ENCODE results near the gene NUP88. TPM values are rescaled to one million over a fixed set of nuclear protein-coding genes. Genes with fewer than 3 reads are reported as not detected.

NUP88 gene
- total RNA-seq, 1 experiment from 2014 or later: 93.2 TPM

DNA sequence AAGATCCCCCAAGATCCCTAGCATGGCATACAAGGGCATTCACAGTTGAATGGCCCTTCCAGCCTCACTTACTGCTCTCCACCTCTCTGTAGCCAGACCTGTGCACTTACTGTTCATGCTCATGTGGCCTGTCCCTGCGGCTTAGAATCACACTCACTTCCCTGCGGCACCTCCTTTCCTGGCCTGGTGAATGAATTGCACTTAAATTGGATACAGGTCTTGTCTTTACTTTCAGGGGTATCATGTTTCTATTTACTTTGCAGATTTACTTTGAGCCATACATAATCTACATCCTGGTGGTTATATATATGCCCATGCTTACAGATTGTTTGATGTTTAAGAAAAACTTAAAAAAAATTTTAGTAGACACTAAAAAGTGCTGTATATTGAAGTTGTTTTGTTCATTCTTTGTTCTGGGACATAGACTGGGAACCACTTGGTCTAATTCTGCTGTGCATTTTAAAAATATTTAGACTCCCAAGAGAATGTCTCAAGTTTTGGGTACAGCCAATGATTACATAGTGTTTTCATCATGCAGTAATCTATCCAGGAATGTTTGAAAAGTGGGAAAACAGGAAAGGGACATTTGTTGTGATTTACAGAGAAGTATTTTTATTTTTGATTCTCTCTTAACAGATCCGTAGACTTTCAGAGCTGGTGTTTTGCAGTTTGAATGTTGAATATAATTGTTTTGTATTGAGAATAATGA lies 63.9 kb downstream of the NUP88 start (continued):
- TF ChIP-seq EGR1 (IDR thresholded peaks at IDR 0.05; ENCODE audit: low read depth): no peak
- no peak for TF ChIP-seq FOSL1 (IDR thresholded peaks at IDR 0.05; ENCODE audit: low read depth)
- TF ChIP-seq POLR2A (IDR thresholded peaks at IDR 0.05; ENCODE audit: borderline replicate concordance, extremely low read depth, insufficient read depth, insufficient read length): no peak

DNA sequence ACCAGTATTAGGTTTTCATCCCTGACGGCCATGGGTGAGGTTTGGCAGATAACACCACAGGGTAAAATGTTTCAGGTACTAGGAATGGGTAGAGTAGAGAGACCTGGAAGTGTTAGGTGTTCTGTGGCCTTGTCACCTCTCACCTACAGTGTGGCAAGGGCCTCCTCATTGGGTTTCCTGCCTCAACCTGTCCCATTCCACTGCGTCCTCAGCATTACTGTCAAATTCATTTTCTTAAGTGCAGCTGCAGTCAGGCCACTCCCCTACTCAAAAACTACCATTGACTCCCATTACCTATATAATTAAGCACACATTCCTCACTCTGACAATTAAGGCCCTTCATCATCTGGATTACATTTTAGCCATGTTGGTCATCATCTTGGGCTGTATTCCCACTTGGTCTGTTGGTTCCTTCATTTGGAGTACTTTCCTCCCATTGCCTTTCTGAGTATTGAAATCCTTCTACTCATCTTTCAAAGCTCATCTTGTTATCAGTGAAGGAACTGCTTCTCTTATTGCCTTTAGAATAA lies 64.5 kb downstream of the NUP88 start:
- no peak overlapping the region for H3K9ac ChIP-seq (ENCODE audit: low read length)
- POLR2A ChIA-PET: no interaction called here
- intact Hi-C loops (cut with micrococcal nuclease): no loop called here
- RAD21 ChIA-PET (ENCODE audit: low non-redundant PET in 1 of 2, low total read pairs in 2 of 2, uncharacterized antibody in 2 of 2, unreplicated experiment in 2 of 2): no interaction called here
- H3K36me3 ChIP-seq (ENCODE audit: control insufficient read depth in 1 of 2, insufficient read depth in 2 of 2, low read length in 2 of 2): peaks cover 14 to 36% of the 10 kb centered on the region in 2 experiments
- H4K20me1 ChIP-seq (ENCODE audit: insufficient read depth): no peaks in the 10 kb centered on the region
- no peaks in the 10 kb centered on the region for H3K79me2 ChIP-seq (ENCODE audit: insufficient read depth, low read length)
- no peaks in the 10 kb centered on the region for H3K4me1 ChIP-seq (ENCODE audit: control insufficient read depth in 1 of 2, insufficient read depth in 2 of 2, low read length in 2 of 2)
- no peaks in the 10 kb centered on the region for H3K9me3 ChIP-seq (ENCODE audit: control insufficient read depth in 1 of 2, insufficient read depth in 1 of 2, low read depth in 1 of 2, low read length in 2 of 2)
- H3K4me3 ChIP-seq (replicated peaks in 1 of 2; ENCODE audit: low read depth in 1 of 2, low read length in 2 of 2): no peak overlapping the region
- H3K9me2 ChIP-seq (ENCODE audit: insufficient read depth): no peaks in the 10 kb centered on the region
- CTCF ChIA-PET: no interaction called here
- no peak for ATAC-seq
- no peak overlapping the region for H3K27ac ChIP-seq (ENCODE audit: low read depth, low read length)
- DNase-seq (ENCODE audit: low read depth, low spot score): no peak
- TF ChIP-seq EZH2phosphoT487 (IDR thresholded peaks at IDR 0.05; ENCODE audit: borderline replicate concordance) (no peak), SIN3A (IDR thresholded peaks at IDR 0.05; ENCODE audit: low read depth) (no peak), FOSL1 (IDR thresholded peaks at IDR 0.05; ENCODE audit: low read depth) (no peak), RAD21 (IDR thresholded peaks at IDR 0.05; ENCODE audit: low read depth) (no peak), ELF1 (IDR thresholded peaks at IDR 0.05; ENCODE audit: borderline replicate concordance, low read depth) (no peak), YY1 (IDR thresholded peaks at IDR 0.05; ENCODE audit: extremely low read depth, insufficient replicate concordance, low read depth, low read length) (no peak), POLR2A (IDR thresholded peaks at IDR 0.05; ENCODE audit: borderline replicate concordance, extremely low read depth, insufficient read depth, insufficient read length) (no peak), ZFX (IDR thresholded peaks at IDR 0.05) (no peak), CEBPB (IDR thresholded peaks at IDR 0.05; ENCODE audit: low read depth) (no peak), POLR2AphosphoS5 (IDR thresholded peaks at IDR 0.05; ENCODE audit: low read depth, low read length) (no peak), JUND (IDR thresholded peaks at IDR 0.05) (no peak)
- TF ChIP-seq, protein P1, sequence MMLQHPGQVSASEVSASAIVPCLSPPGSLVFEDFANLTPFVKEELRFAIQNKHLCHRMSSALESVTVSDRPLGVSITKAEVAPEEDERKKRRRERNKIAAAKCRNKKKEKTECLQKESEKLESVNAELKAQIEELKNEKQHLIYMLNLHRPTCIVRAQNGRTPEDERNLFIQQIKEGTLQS (IDR thresholded peaks at IDR 0.05): no peak
- TF ChIP-seq, protein P2, sequence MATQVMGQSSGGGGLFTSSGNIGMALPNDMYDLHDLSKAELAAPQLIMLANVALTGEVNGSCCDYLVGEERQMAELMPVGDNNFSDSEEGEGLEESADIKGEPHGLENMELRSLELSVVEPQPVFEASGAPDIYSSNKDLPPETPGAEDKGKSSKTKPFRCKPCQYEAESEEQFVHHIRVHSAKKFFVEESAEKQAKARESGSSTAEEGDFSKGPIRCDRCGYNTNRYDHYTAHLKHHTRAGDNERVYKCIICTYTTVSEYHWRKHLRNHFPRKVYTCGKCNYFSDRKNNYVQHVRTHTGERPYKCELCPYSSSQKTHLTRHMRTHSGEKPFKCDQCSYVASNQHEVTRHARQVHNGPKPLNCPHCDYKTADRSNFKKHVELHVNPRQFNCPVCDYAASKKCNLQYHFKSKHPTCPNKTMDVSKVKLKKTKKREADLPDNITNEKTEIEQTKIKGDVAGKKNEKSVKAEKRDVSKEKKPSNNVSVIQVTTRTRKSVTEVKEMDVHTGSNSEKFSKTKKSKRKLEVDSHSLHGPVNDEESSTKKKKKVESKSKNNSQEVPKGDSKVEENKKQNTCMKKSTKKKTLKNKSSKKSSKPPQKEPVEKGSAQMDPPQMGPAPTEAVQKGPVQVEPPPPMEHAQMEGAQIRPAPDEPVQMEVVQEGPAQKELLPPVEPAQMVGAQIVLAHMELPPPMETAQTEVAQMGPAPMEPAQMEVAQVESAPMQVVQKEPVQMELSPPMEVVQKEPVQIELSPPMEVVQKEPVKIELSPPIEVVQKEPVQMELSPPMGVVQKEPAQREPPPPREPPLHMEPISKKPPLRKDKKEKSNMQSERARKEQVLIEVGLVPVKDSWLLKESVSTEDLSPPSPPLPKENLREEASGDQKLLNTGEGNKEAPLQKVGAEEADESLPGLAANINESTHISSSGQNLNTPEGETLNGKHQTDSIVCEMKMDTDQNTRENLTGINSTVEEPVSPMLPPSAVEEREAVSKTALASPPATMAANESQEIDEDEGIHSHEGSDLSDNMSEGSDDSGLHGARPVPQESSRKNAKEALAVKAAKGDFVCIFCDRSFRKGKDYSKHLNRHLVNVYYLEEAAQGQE (IDR thresholded peaks at IDR 0.05; ENCODE audit: low read depth): no peak
- TF ChIP-seq, protein P3, sequence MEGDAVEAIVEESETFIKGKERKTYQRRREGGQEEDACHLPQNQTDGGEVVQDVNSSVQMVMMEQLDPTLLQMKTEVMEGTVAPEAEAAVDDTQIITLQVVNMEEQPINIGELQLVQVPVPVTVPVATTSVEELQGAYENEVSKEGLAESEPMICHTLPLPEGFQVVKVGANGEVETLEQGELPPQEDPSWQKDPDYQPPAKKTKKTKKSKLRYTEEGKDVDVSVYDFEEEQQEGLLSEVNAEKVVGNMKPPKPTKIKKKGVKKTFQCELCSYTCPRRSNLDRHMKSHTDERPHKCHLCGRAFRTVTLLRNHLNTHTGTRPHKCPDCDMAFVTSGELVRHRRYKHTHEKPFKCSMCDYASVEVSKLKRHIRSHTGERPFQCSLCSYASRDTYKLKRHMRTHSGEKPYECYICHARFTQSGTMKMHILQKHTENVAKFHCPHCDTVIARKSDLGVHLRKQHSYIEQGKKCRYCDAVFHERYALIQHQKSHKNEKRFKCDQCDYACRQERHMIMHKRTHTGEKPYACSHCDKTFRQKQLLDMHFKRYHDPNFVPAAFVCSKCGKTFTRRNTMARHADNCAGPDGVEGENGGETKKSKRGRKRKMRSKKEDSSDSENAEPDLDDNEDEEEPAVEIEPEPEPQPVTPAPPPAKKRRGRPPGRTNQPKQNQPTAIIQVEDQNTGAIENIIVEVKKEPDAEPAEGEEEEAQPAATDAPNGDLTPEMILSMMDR (IDR thresholded peaks at IDR 0.05 in 2 of 3, conservative IDR thresholded peaks at IDR 0.05 in 1 of 3; ENCODE audit: borderline replicate concordance in 1 of 3, insufficient read depth in 1 of 3, low read depth in 2 of 3, low read length in 2 of 3): no peak
- TF ChIP-seq, protein P4, sequence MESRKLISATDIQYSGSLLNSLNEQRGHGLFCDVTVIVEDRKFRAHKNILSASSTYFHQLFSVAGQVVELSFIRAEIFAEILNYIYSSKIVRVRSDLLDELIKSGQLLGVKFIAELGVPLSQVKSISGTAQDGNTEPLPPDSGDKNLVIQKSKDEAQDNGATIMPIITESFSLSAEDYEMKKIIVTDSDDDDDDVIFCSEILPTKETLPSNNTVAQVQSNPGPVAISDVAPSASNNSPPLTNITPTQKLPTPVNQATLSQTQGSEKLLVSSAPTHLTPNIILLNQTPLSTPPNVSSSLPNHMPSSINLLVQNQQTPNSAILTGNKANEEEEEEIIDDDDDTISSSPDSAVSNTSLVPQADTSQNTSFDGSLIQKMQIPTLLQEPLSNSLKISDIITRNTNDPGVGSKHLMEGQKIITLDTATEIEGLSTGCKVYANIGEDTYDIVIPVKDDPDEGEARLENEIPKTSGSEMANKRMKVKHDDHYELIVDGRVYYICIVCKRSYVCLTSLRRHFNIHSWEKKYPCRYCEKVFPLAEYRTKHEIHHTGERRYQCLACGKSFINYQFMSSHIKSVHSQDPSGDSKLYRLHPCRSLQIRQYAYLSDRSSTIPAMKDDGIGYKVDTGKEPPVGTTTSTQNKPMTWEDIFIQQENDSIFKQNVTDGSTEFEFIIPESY (IDR thresholded peaks at IDR 0.05; ENCODE audit: extremely low read depth, insufficient replicate concordance, low read length): no peak
- H3K4me2 ChIP-seq (ENCODE audit: low read length): no peak overlapping the region
- H3K27me3 ChIP-seq (ENCODE audit: insufficient read depth, low read length): no peaks in the 10 kb centered on the region
- no peak overlapping the region for H2AFZ ChIP-seq (ENCODE audit: low read depth, low read length, poor library complexity, severe bottlenecking)
- BruUV-seq (replicated peaks): no TSS peak

All from HCT116 (cell line).